Endodermal cell (in vitro differentiated cells): ENCODE results near the gene CSNK2A2. TPM values are rescaled to one million over a fixed set of nuclear protein-coding genes. Genes with fewer than 3 reads are reported as not detected.
A peak's percentile ranks its signal among the peaks of the same experiment; 100 is the strongest.

Experiments
- DNase-seq: peaks from one replicate; pipeline ENCODE4 v3.0.0-alpha.2; 2017
- H3K27ac ChIP-seq: 2 replicates; pipeline ENCODE4 v1.5.1; 2013; ENCODE audit warnings: mild to moderate bottlenecking, low read depth, low read length, moderate library complexity
- H3K27me3 ChIP-seq: 2 replicates; pipeline ENCODE4 v1.6.1; 2013; ENCODE audit warnings: mild to moderate bottlenecking, low read length, moderate library complexity; ENCODE audit not compliant: insufficient read depth, control insufficient read depth, poor library complexity, severe bottlenecking
- H3K36me3 ChIP-seq: 2 replicates; pipeline ENCODE4 v1.7.0; 2013; ENCODE audit warnings: mild to moderate bottlenecking, low read length, moderate library complexity; ENCODE audit not compliant: control insufficient read depth, insufficient read depth
- H3K4me1 ChIP-seq: one replicate; pipeline ENCODE4 v1.7.0; 2013; ENCODE audit warnings: low read length; ENCODE audit not compliant: control insufficient read depth, insufficient read depth
- H3K4me3 ChIP-seq: 2 replicates; pipeline ENCODE4 v1.5.1; 2013; ENCODE audit warnings: mild to moderate bottlenecking, low read length, moderate library complexity
- H3K9ac ChIP-seq: 2 replicates; pipeline ENCODE4 v1.6.1; 2013; ENCODE audit warnings: mild to moderate bottlenecking, low read length, moderate library complexity; ENCODE audit not compliant: poor library complexity, severe bottlenecking; ENCODE audit errors: extremely low read depth
- H3K9me3 ChIP-seq: 2 replicates; pipeline ENCODE4 v1.6.1; 2013; ENCODE audit warnings: mild to moderate bottlenecking, low read length, moderate library complexity; ENCODE audit not compliant: control insufficient read depth
- H3K27ac Mint-ChIP-seq: 2 replicates; pipeline ENCODE4 v1.8.0; 2020; ENCODE audit warnings: mixed read lengths
- H3K27me3 Mint-ChIP-seq: 2 replicates; pipeline ENCODE4 v1.8.0; 2021; ENCODE audit warnings: mild to moderate bottlenecking, mixed read lengths; ENCODE audit not compliant: insufficient read depth
- H3K36me3 Mint-ChIP-seq: 2 replicates; pipeline ENCODE4 v1.8.0; 2020; ENCODE audit warnings: low read depth, mixed read lengths
- H3K4me1 Mint-ChIP-seq: 2 replicates; pipeline ENCODE4 v1.8.0; 2020; ENCODE audit warnings: mixed read lengths
- H3K4me3 Mint-ChIP-seq: 2 replicates; pipeline ENCODE4 v1.8.0; 2020; ENCODE audit warnings: mild to moderate bottlenecking, moderate library complexity, mixed read lengths
- H3K9me3 Mint-ChIP-seq: 2 replicates; pipeline ENCODE4 v1.8.0; 2020; ENCODE audit warnings: mild to moderate bottlenecking, mixed read lengths
- CTCF ChIP-seq: fragments of 200-600 bp; sonication (generic); conservative IDR thresholded peaks from 2 replicates; pipeline ENCODE4 v1.5.0; 2021; ENCODE audit warnings: antibody characterized with exemption, mild to moderate bottlenecking
- WGBS, 2 experiments: methylation state at CpG; one replicate each; pipeline versions ENCODE4 v1.1.5 to v1.1.7; 2013; ENCODE audit warnings: missing lambda C conversion rate in 2 of 2, mixed read lengths in 1 of 2; ENCODE audit not compliant: insufficient coverage in 1 of 2, insufficient read length in 1 of 2; 5-methylcytosine and 5-hydroxymethylcytosine counted together
- total RNA-seq, 2 donors: library from RNA; stranded (reverse); fragmentation: NEBNext Ultra II Directional in 1 of 2; extraction: Animal tissue kit (Norgen Biotek cat#: 25700) in 1 of 2; gene quantifications; 2 replicates in 1 of 2; 3 replicates in 1 of 2; pipeline ENCODE4 v1.2.1, GENCODE V29; 2021

CSNK2A2 gene
- total RNA-seq, 2 donors from 2014 or later = 114 to 121 TPM

GRCh38 chr16:58176608-58177352 is 21.1 kb downstream of the CSNK2A2 start:
- Mint-ChIP-seq H3K36me3 (peaks cover 72% of the 10 kb centered on the region), H3K4me1 (no peaks in the 10 kb centered on the region), H3K27ac (no peak overlapping the region), H3K9me3 (no peaks in the 10 kb centered on the region), H3K4me3 (no peak overlapping the region), H3K27me3 (no peaks in the 10 kb centered on the region)
- no peak overlapping the region for H3K9ac ChIP-seq
- no peaks in the 10 kb centered on the region for H3K4me1 ChIP-seq
- H3K27ac ChIP-seq = no peak overlapping the region
- no peak overlapping the region for H3K4me3 ChIP-seq
- 98 to 100% methylated on average over 3 to 5 of the region's 5 CpGs for WGBS, 2 experiments
- DNase-seq = no peak
- TF ChIP-seq CTCF = no peak
- H3K9me3 ChIP-seq = no peaks in the 10 kb centered on the region
- peaks cover 92% of the 10 kb centered on the region for H3K36me3 ChIP-seq
- H3K27me3 ChIP-seq = no peaks in the 10 kb centered on the region

GRCh38 chr16:58170223-58170622 is 27.7 kb downstream of the CSNK2A2 start:
- no peak for TF ChIP-seq CTCF
- WGBS, 2 experiments = 94% methylated on average over 2 of the region's 2 CpGs; no CpG with 5 or more reads in 1 of the 2 experiments
- no peak overlapping the region for H3K27ac ChIP-seq
- no peaks in the 10 kb centered on the region for H3K27me3 ChIP-seq
- Mint-ChIP-seq H3K36me3 (peaks cover 84% of the 10 kb centered on the region), H3K27me3 (no peaks in the 10 kb centered on the region), H3K27ac (no peak overlapping the region), H3K4me1 (no peaks in the 10 kb centered on the region), H3K9me3 (no peaks in the 10 kb centered on the region), H3K4me3 (no peak overlapping the region)
- no peak for DNase-seq
- H3K36me3 ChIP-seq = peaks cover 90% of the 10 kb centered on the region
- H3K9ac ChIP-seq = no peak overlapping the region
- H3K4me1 ChIP-seq = no peaks in the 10 kb centered on the region
- no peak overlapping the region for H3K4me3 ChIP-seq
- H3K9me3 ChIP-seq = no peaks in the 10 kb centered on the region

GRCh38 chr16:58160855-58161254 is 37.1 kb downstream of the CSNK2A2 start:
- Mint-ChIP-seq H3K27me3 (no peaks in the 10 kb centered on the region), H3K4me1 (no peaks in the 10 kb centered on the region), H3K9me3 (no peaks in the 10 kb centered on the region), H3K4me3 (no peak overlapping the region), H3K36me3 (peaks cover 64% of the 10 kb centered on the region), H3K27ac (peak overlapping the region; percentile 38)
- Histone ChIP-seq H3K4me1 (no peaks in the 10 kb centered on the region), H3K27ac (no peak overlapping the region), H3K4me3 (no peak overlapping the region), H3K9me3 (no peaks in the 10 kb centered on the region), H3K36me3 (peaks cover 64% of the 10 kb centered on the region), H3K27me3 (no peaks in the 10 kb centered on the region), H3K9ac (no peak overlapping the region)
- WGBS, 2 experiments = 72 to 77% methylated on average over 3 of the region's 3 CpGs
- DNase-seq = no peak
- no peak for TF ChIP-seq CTCF
